HEK293 (cell line): ENCODE results near the gene LEFTY1.

Experiments used
- CTCF ChIA-PET: fragments of 350-600 bp; formaldehyde crosslinking; extraction: SDS; loops from one replicate; lab custom pipeline; 2021; ENCODE audit warnings: antibody characterized with exemption; lab: Yijun Ruan, JAX
- POLR2A ChIA-PET: fragments of 300-600 bp; formaldehyde crosslinking; extraction: SDS; loops from one replicate; lab custom pipeline; 2020; ENCODE audit warnings: antibody characterized with exemption, inconsistent platforms; lab: Yijun Ruan, JAX
- H3K27ac ChIP-seq: fragments of 200-500 bp; sonication (Bioruptor generic); 2 replicates; pipeline ENCODE4 v1.5.1; 2014; ENCODE audit warnings: low read depth, low read length, control low read depth, inconsistent platforms; ENCODE audit errors: extremely low read depth
- H3K36me3 ChIP-seq, 2 experiments: fragments of 200-500 bp in 1 of 2; sonication (Bioruptor generic) in 1 of 2; 1 replicate in 1 of 2; 2 replicates in 1 of 2; pipeline ENCODE4 v1.5.1; 2014 to 2017; ENCODE audit warnings: inconsistent platforms in 2 of 2, low read length in 2 of 2; ENCODE audit not compliant: control insufficient read depth in 2 of 2, insufficient read depth in 1 of 2
- H3K4me1 ChIP-seq: fragments of 200-500 bp; sonication (Bioruptor generic); 2 replicates; pipeline ENCODE4 v1.5.1; 2014; ENCODE audit warnings: mild to moderate bottlenecking, low read length, inconsistent platforms; ENCODE audit not compliant: control insufficient read depth, insufficient read depth
- H3K4me3 ChIP-seq: 2 replicates; pipeline ENCODE4 v1.5.1; 2011; ENCODE audit warnings: low read depth, mild to moderate bottlenecking, control low read depth, low read length, moderate library complexity
- H3K9me3 ChIP-seq: fragments of 200-500 bp; sonication (Bioruptor generic); 2 replicates; pipeline ENCODE4 v1.5.1; 2014; ENCODE audit warnings: low read depth, low read length, inconsistent platforms; ENCODE audit not compliant: control insufficient read depth, insufficient read depth
- KLF8 ChIP-seq: fragments of 450-650 bp; formaldehyde crosslinking; IDR thresholded peaks from 2 replicates; pipeline ENCODE4 v1.5.1; 2016; ENCODE audit warnings: missing biosample characterization, missing genetic modification characterization
- PRDM1 ChIP-seq: fragments of 450-650 bp; formaldehyde crosslinking; IDR thresholded peaks from 2 replicates; pipeline ENCODE4; 2016; ENCODE audit warnings: missing biosample characterization, missing genetic modification characterization
- SP2 ChIP-seq: fragments of 450-650 bp; formaldehyde crosslinking; IDR thresholded peaks from 2 replicates; pipeline ENCODE4 v1.5.1; 2016; ENCODE audit warnings: missing biosample characterization, missing genetic modification characterization
- ZNF2 ChIP-seq: fragments of 450-650 bp; formaldehyde crosslinking; IDR thresholded peaks from 2 replicates; pipeline ENCODE4 v1.5.1; 2016; ENCODE audit warnings: missing biosample characterization, missing genetic modification characterization
- ZNF211 ChIP-seq: fragments of 450-650 bp; formaldehyde crosslinking; IDR thresholded peaks from 2 replicates; pipeline ENCODE4 v1.5.1; 2016; ENCODE audit warnings: low read depth, missing biosample characterization, missing genetic modification characterization
- ZNF214 ChIP-seq: fragments of 450-650 bp; formaldehyde crosslinking; IDR thresholded peaks from 2 replicates; pipeline ENCODE4 v1.5.1; 2017; ENCODE audit warnings: missing biosample characterization, mild to moderate bottlenecking, missing genetic modification characterization, borderline replicate concordance
- ZNF366 ChIP-seq: fragments of 450-650 bp; formaldehyde crosslinking; conservative IDR thresholded peaks from 2 replicates; pipeline ENCODE4 v1.5.1; 2016; ENCODE audit warnings: missing biosample characterization, missing genetic modification characterization
- ZNF521 ChIP-seq: fragments of 450-650 bp; formaldehyde crosslinking; IDR thresholded peaks from 2 replicates; pipeline ENCODE4 v1.5.1; 2017; ENCODE audit warnings: missing biosample characterization, mild to moderate bottlenecking, missing genetic modification characterization
- ZNF544 ChIP-seq: fragments of 450-650 bp; formaldehyde crosslinking; IDR thresholded peaks from 2 replicates; pipeline ENCODE4 v1.5.0; 2017; ENCODE audit warnings: missing biosample characterization, missing genetic modification characterization
- ZNF600 ChIP-seq: fragments of 450-650 bp; formaldehyde crosslinking; IDR thresholded peaks from 2 replicates; pipeline ENCODE4 v1.5.1; 2016; ENCODE audit warnings: missing biosample characterization, missing genetic modification characterization
- ZNF701 ChIP-seq: fragments of 450-650 bp; formaldehyde crosslinking; IDR thresholded peaks from 2 replicates; pipeline ENCODE4 v1.5.1; 2016; ENCODE audit warnings: missing biosample characterization, missing genetic modification characterization
- TF ChIP-seq, protein P1 (sequence below): fragments of 450-650 bp; formaldehyde crosslinking; IDR thresholded peaks from 2 replicates; pipeline ENCODE4 v1.5.1; 2016; ENCODE audit warnings: missing biosample characterization, missing genetic modification characterization
- TF ChIP-seq, protein P2 (sequence below): fragments of 450-650 bp; formaldehyde crosslinking; conservative IDR thresholded peaks from 2 replicates; pipeline ENCODE4 v1.5.1; 2016; ENCODE audit warnings: low read depth, missing biosample characterization, missing genetic modification characterization
- TF ChIP-seq, protein P3 (sequence below): fragments of 450-650 bp; formaldehyde crosslinking; IDR thresholded peaks from 2 replicates; pipeline ENCODE4 v1.5.0; 2017; ENCODE audit warnings: missing biosample characterization, missing genetic modification characterization, borderline replicate concordance

LEFTY1 gene

DNA sequence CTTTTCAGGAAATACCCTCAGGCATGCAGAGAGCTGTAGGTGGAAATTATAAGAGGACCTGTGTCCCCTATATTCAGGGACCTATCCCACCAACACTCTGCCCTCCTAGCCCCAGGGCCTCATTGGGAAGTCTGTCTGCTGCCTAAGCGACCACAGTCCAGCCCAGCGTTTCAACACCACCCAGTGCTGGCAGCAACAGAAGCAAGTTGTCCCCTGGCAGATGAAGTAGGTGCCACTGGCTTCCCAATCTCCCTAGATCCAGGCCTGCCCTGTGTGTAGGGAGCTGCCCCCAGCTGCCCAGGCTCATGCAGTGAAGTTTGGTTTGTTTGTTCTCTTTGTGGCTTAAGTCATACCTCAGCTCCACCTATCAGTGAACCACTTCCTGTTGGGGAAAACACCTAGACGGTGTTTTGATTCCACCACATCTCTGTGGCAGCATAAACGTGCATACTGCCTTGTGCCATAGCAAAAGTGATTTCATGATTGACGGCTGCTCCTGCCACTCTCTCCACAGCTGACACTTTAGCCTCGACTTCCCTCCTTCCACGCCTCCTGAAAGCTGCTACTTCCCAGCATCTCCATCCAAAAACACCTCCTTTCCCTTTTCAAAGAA lies 8.1 kb upstream of the LEFTY1 start:
- ChIA-PET CTCF (interaction anchor here (0.6 to 3.0 kb wide), 8 partner anchors 9 to 651 kb away, joined by 3 to 21 read pairs (median 3); no protein-coding TSS in a partner anchor), POLR2A (interaction anchor here (0.6 to 2.1 kb wide), 3 partner anchors 15 to 166 kb away, joined by 3 to 17 read pairs (median 7); partner anchors contain the start of gene TMEM63A)
- H3K27ac ChIP-seq = no peak overlapping the region
- H3K36me3 ChIP-seq = no peaks in the 10 kb centered on the region
- no peak overlapping the region for H3K4me3 ChIP-seq
- no peak for TF ChIP-seq KLF8
- TF ChIP-seq PRDM1 (tag by site-specific recombination) = peak; percentile 86
- peak; percentile 69 for TF ChIP-seq ZNF600
- 0 out of 2 replicates have a peak, but pooled peaks have one; percentile 10 for TF ChIP-seq ZNF366
- no peak for TF ChIP-seq ZNF214 (tag by site-specific recombination)
- TF ChIP-seq SP2 (tag by site-specific recombination) = 0 out of 2 replicates have a peak, but pooled peaks have one; percentile 14
- H3K9me3 ChIP-seq = no peaks in the 10 kb centered on the region
- H3K4me1 ChIP-seq = no peaks in the 10 kb centered on the region; the same call in 1 of the 2 replicates

DNA sequence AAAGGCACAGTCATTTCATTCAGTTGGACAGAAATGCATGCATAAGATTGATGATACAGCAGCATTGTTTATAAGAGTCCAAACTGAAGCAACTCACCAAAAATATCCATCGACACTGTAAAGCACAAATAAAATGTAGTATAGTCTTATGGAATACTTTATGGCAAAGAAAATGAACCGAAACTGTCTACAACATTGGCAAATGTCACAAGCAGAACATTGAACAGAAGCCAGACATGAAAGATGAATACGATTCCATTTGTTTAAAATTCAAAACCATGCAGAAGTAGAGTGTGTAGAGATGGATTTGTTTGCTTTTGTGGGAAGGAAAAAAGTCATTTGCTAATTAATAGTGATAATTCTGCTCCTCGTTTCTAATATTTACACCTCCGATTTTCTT lies 7.5 kb upstream of the LEFTY1 start:
- CTCF ChIA-PET = interaction anchor here (0.6 to 3.0 kb wide), 3 partner anchors 15 to 652 kb away, joined by 3 to 21 read pairs (median 14); no protein-coding TSS in a partner anchor
- POLR2A ChIA-PET = interaction anchor here (1.0 to 2.1 kb wide), 2 partner anchors 14 to 26 kb away, joined by 3 to 17 read pairs; partner anchors contain the start of gene TMEM63A
- TF ChIP-seq ZNF544 (tag by site-specific recombination) (no peak), ZNF521 (tag by site-specific recombination) (no peak), ZNF701 (tag by site-specific recombination) (no peak), ZNF211 (tag by site-specific recombination) (no peak), ZNF2 (tag by site-specific recombination) (no peak)
- TF ChIP-seq, protein P1, sequence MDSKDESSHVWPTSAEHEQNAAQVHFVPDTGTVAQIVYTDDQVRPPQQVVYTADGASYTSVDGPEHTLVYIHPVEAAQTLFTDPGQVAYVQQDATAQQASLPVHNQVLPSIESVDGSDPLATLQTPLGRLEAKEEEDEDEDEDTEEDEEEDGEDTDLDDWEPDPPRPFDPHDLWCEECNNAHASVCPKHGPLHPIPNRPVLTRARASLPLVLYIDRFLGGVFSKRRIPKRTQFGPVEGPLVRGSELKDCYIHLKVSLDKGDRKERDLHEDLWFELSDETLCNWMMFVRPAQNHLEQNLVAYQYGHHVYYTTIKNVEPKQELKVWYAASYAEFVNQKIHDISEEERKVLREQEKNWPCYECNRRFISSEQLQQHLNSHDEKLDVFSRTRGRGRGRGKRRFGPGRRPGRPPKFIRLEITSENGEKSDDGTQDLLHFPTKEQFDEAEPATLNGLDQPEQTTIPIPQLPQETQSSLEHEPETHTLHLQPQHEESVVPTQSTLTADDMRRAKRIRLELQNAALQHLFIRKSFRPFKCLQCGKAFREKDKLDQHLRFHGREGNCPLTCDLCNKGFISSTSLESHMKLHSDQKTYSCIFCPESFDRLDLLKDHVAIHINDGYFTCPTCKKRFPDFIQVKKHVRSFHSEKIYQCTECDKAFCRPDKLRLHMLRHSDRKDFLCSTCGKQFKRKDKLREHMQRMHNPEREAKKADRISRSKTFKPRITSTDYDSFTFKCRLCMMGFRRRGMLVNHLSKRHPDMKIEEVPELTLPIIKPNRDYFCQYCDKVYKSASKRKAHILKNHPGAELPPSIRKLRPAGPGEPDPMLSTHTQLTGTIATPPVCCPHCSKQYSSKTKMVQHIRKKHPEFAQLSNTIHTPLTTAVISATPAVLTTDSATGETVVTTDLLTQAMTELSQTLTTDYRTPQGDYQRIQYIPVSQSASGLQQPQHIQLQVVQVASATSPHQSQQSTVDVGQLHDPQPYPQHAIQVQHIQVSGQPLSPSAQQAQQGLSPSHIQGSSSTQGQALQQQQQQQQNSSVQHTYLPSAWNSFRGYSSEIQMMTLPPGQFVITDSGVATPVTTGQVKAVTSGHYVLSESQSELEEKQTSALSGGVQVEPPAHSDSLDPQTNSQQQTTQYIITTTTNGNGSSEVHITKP (tag by site-specific recombination) = no peak
- TF ChIP-seq, protein P2, sequence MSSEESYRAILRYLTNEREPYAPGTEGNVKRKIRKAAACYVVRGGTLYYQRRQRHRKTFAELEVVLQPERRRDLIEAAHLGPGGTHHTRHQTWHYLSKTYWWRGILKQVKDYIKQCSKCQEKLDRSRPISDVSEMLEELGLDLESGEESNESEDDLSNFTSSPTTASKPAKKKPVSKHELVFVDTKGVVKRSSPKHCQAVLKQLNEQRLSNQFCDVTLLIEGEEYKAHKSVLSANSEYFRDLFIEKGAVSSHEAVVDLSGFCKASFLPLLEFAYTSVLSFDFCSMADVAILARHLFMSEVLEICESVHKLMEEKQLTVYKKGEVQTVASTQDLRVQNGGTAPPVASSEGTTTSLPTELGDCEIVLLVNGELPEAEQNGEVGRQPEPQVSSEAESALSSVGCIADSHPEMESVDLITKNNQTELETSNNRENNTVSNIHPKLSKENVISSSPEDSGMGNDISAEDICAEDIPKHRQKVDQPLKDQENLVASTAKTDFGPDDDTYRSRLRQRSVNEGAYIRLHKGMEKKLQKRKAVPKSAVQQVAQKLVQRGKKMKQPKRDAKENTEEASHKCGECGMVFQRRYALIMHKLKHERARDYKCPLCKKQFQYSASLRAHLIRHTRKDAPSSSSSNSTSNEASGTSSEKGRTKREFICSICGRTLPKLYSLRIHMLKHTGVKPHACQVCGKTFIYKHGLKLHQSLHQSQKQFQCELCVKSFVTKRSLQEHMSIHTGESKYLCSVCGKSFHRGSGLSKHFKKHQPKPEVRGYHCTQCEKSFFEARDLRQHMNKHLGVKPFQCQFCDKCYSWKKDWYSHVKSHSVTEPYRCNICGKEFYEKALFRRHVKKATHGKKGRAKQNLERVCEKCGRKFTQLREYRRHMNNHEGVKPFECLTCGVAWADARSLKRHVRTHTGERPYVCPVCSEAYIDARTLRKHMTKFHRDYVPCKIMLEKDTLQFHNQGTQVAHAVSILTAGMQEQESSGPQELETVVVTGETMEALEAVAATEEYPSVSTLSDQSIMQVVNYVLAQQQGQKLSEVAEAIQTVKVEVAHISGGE = no peak
- TF ChIP-seq, protein P3, sequence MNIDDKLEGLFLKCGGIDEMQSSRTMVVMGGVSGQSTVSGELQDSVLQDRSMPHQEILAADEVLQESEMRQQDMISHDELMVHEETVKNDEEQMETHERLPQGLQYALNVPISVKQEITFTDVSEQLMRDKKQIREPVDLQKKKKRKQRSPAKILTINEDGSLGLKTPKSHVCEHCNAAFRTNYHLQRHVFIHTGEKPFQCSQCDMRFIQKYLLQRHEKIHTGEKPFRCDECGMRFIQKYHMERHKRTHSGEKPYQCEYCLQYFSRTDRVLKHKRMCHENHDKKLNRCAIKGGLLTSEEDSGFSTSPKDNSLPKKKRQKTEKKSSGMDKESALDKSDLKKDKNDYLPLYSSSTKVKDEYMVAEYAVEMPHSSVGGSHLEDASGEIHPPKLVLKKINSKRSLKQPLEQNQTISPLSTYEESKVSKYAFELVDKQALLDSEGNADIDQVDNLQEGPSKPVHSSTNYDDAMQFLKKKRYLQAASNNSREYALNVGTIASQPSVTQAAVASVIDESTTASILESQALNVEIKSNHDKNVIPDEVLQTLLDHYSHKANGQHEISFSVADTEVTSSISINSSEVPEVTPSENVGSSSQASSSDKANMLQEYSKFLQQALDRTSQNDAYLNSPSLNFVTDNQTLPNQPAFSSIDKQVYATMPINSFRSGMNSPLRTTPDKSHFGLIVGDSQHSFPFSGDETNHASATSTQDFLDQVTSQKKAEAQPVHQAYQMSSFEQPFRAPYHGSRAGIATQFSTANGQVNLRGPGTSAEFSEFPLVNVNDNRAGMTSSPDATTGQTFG (tag by site-specific recombination) = no peak
- TF ChIP-seq, all 188 proteins: peak for 0
- no peak overlapping the region for H3K4me3 ChIP-seq
- H3K9me3 ChIP-seq = no peaks in the 10 kb centered on the region
- H3K36me3 ChIP-seq = no peaks in the 10 kb centered on the region
- H3K4me1 ChIP-seq = no peaks in the 10 kb centered on the region; the same call in 1 of the 2 replicates
- H3K27ac ChIP-seq = no peak overlapping the region
